ENCODE results near the gene DLGAP1. TPM values are rescaled to one million over a fixed set of nuclear protein-coding genes. Genes with fewer than 3 reads are reported as not detected.

The DLGAP1 gene
- total and polyA plus RNA-seq, 2 of the 13 experiments (the other 11 are each of a cell fraction or from before 2014, with no cell fraction given) = 0.01 TPM; not detected in 1

DNA sequence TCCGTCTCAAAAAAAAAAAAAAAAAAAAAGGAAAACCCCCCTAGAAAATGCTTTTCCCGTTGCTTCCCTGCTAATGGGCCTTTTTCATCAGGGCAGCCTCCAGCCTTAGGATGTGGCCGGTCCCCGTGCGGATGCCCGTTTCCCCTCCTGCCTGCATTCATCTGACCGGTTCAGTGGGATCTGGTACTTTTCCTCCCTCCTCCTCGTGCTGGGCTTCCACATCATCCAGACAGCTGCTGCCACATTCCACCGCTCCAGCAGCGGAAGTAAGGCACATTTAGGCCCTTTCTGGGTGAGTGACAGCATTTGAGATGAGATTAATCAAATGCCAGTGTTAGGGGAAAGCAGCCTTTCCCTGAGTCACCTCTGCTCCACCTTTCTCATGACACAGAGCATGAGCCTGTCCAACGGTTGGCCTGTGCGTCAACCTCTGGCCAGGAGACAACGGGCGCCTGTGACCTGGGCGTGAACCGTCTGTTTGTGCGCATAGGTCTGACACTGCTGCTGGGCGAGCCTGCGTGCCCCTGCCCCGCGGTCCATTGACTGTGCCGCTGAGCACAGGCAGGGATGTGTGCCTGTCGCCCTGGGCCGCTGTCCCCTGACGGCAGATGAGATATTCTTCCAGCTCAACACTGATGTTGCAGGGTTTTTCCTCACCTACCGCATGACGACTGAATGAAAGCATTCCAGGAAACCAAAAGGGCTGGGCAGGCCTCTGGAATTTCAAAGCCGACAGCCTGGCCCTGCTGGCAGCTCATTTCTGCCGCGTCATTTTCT, 831.1 kb downstream of the DLGAP1 start (continued):
- TF ChIP-seq, protein P1, sequence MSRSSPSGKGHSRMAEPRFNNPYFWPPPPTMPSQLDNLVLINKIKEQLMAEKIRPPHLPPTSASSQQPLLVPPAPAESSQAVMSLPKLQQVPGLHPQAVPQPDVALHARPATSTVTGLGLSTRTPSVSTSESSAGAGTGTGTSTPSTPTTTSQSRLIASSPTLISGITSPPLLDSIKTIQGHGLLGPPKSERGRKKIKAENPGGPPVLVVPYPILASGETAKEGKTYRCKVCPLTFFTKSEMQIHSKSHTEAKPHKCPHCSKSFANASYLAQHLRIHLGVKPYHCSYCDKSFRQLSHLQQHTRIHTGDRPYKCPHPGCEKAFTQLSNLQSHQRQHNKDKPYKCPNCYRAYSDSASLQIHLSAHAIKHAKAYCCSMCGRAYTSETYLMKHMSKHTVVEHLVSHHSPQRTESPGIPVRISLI (CRISPR knock-in tag; IDR thresholded peaks at IDR 0.05; ENCODE audit: borderline replicate concordance) = peak; percentile 76
- no peak for TF ChIP-seq FLYWCH1 (CRISPR knock-in tag; IDR thresholded peaks at IDR 0.05)
- no peak for TF ChIP-seq MTF2 (CRISPR knock-in tag; IDR thresholded peaks at IDR 0.05; ENCODE audit: borderline replicate concordance)
- TF ChIP-seq, protein P2, sequence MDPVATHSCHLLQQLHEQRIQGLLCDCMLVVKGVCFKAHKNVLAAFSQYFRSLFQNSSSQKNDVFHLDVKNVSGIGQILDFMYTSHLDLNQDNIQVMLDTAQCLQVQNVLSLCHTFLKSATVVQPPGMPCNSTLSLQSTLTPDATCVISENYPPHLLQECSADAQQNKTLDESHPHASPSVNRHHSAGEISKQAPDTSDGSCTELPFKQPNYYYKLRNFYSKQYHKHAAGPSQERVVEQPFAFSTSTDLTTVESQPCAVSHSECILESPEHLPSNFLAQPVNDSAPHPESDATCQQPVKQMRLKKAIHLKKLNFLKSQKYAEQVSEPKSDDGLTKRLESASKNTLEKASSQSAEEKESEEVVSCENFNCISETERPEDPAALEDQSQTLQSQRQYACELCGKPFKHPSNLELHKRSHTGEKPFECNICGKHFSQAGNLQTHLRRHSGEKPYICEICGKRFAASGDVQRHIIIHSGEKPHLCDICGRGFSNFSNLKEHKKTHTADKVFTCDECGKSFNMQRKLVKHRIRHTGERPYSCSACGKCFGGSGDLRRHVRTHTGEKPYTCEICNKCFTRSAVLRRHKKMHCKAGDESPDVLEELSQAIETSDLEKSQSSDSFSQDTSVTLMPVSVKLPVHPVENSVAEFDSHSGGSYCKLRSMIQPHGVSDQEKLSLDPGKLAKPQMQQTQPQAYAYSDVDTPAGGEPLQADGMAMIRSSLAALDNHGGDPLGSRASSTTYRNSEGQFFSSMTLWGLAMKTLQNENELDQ (CRISPR knock-in tag; IDR thresholded peaks at IDR 0.05; ENCODE audit: borderline replicate concordance) = no peak
- TF ChIP-seq WIZ (CRISPR knock-in tag; IDR thresholded peaks at IDR 0.05) = no peak; the same call in 1 of the 2 replicates
- no peak for TF ChIP-seq ZSCAN20 (CRISPR knock-in tag; IDR thresholded peaks at IDR 0.05; ENCODE audit: borderline replicate concordance)
- TF ChIP-seq, protein P3, sequence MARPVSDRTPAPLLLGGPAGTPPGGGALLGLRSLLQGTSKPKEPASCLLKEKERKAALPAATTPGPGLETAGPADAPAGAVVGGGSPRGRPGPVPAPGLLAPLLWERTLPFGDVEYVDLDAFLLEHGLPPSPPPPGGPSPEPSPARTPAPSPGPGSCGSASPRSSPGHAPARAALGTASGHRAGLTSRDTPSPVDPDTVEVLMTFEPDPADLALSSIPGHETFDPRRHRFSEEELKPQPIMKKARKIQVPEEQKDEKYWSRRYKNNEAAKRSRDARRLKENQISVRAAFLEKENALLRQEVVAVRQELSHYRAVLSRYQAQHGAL (CRISPR knock-in tag; IDR thresholded peaks at IDR 0.05; ENCODE audit: not compliant biosample characterization) = no peak
- no peak for TF ChIP-seq ZNF569 (CRISPR knock-in tag; IDR thresholded peaks at IDR 0.05; ENCODE audit: borderline replicate concordance)
- TF ChIP-seq SOX13 (IDR thresholded peaks at IDR 0.05) = no peak
- TF ChIP-seq SOX13 (CRISPR knock-in tag; conservative IDR thresholded peaks at IDR 0.05 in 1 of 2, IDR thresholded peaks at IDR 0.05 in 1 of 2) = peak in 1 of 2 experiments; percentile 88; a peak in 2 of 4 replicates
- TF ChIP-seq, protein P4, sequence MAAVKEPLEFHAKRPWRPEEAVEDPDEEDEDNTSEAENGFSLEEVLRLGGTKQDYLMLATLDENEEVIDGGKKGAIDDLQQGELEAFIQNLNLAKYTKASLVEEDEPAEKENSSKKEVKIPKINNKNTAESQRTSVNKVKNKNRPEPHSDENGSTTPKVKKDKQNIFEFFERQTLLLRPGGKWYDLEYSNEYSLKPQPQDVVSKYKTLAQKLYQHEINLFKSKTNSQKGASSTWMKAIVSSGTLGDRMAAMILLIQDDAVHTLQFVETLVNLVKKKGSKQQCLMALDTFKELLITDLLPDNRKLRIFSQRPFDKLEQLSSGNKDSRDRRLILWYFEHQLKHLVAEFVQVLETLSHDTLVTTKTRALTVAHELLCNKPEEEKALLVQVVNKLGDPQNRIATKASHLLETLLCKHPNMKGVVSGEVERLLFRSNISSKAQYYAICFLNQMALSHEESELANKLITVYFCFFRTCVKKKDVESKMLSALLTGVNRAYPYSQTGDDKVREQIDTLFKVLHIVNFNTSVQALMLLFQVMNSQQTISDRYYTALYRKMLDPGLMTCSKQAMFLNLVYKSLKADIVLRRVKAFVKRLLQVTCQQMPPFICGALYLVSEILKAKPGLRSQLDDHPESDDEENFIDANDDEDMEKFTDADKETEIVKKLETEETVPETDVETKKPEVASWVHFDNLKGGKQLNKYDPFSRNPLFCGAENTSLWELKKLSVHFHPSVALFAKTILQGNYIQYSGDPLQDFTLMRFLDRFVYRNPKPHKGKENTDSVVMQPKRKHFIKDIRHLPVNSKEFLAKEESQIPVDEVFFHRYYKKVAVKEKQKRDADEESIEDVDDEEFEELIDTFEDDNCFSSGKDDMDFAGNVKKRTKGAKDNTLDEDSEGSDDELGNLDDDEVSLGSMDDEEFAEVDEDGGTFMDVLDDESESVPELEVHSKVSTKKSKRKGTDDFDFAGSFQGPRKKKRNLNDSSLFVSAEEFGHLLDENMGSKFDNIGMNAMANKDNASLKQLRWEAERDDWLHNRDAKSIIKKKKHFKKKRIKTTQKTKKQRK (IDR thresholded peaks at IDR 0.05; ENCODE audit: low read length) = no peak
- TF ChIP-seq NFE2L2 (IDR thresholded peaks at IDR 0.05; ENCODE audit: low read length) = peak; percentile 89; the same call in 1 of the 2 replicates
- TF ChIP-seq ELF1 (CRISPR knock-in tag; IDR thresholded peaks at IDR 0.05) = peak; percentile 56
- peak; percentile 83; the same call in 1 of the 2 replicates for TF ChIP-seq ZSCAN29 (CRISPR knock-in tag; conservative IDR thresholded peaks at IDR 0.05)
- TF ChIP-seq ZNF205 (CRISPR knock-in tag; IDR thresholded peaks at IDR 0.05) = peak; percentile 67; the same call in 1 of the 2 replicates
- TF ChIP-seq, protein P5, sequence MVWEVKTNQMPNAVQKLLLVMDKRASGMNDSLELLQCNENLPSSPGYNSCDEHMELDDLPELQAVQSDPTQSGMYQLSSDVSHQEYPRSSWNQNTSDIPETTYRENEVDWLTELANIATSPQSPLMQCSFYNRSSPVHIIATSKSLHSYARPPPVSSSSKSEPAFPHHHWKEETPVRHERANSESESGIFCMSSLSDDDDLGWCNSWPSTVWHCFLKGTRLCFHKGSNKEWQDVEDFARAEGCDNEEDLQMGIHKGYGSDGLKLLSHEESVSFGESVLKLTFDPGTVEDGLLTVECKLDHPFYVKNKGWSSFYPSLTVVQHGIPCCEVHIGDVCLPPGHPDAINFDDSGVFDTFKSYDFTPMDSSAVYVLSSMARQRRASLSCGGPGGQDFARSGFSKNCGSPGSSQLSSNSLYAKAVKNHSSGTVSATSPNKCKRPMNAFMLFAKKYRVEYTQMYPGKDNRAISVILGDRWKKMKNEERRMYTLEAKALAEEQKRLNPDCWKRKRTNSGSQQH (CRISPR knock-in tag; IDR thresholded peaks at IDR 0.05; ENCODE audit: low read depth) = peak; percentile 83

All from HepG2 (cell line).